ENCODE measurements around the gene THAP4.

THAP4 gene

GRCh38 chr2:241637795-241638660 is 1.1 kb upstream of the THAP4 start:
- no peak for DNase-seq

- DNase-seq = peak; percentile 25
Observed at GRCh38 chr2:241636182-241637017, 558 bp downstream of the THAP4 start.

GRCh38 chr2:241635756-241636155 is 1.2 kb downstream of the THAP4 start:
- no peak for DNase-seq

- DNase-seq = no peak
Observed at GRCh38 chr2:241633561-241633960, 3.4 kb downstream of the THAP4 start.

GRCh38 chr2:241632478-241633325 is 4.3 kb downstream of the THAP4 start:
- DNase-seq = no peak

- DNase-seq = no peak
Observed at GRCh38 chr2:241629762-241630435, 7.1 kb downstream of the THAP4 start.

GRCh38 chr2:241627675-241628074 is 9.3 kb downstream of the THAP4 start:
- DNase-seq = no peak

- no peak for DNase-seq
Observed at GRCh38 chr2:241620419-241620769, 16.6 kb downstream of the THAP4 start.

GRCh38 chr2:241619597-241620418 is 17.1 kb downstream of the THAP4 start:
- DNase-seq = no peak

GRCh38 chr2:241618829-241619228 is 18.1 kb downstream of the THAP4 start:
- no peak for DNase-seq

GRCh38 chr2:241618296-241618805 is 18.6 kb downstream of the THAP4 start:
- peak; percentile 8 for DNase-seq

GRCh38 chr2:241617431-241618154 is 19.4 kb downstream of the THAP4 start:
- peak; percentile 74 for DNase-seq

GRCh38 chr2:241616168-241617125 is 20.5 kb downstream of the THAP4 start:
- no peak for DNase-seq

GRCh38 chr2:241615522-241616052 is 21.4 kb downstream of the THAP4 start:
- no peak for DNase-seq

GRCh38 chr2:241615041-241615440 is 21.9 kb downstream of the THAP4 start:
- no peak for DNase-seq

- DNase-seq = no peak
Observed at GRCh38 chr2:241613017-241613780, 23.8 kb downstream of the THAP4 start.

GRCh38 chr2:241612156-241613016 is 24.6 kb downstream of the THAP4 start:
- DNase-seq = no peak
